HepG2 (cell line): Measurements from ENCODE around the gene GPR143. TPM values are rescaled to one million over a fixed set of nuclear protein-coding genes. Genes with fewer than 3 reads are reported as not detected.

Experiments used
- ATAC-seq: fragments of 200-7000 bp; cut with Tn5 transposase; 3 replicates; pipeline ENCODE4 v1.9.1; 2020; ENCODE audit warnings: mild to moderate bottlenecking, moderate library complexity
- BruUV-seq: library from RNA; stranded (reverse); fragments of 400-500 nt; replicated peaks from 2 replicates; lab custom pipeline; 2021; lab: Mats Ljungman, UMichigan
- CTCF ChIA-PET: fragments of 300-600 bp; formaldehyde crosslinking; extraction: SDS; loops from one replicate; lab custom pipeline; 2021; ENCODE audit warnings: low total read pairs, inconsistent platforms, low intra/inter-chr PET ratio; lab: Yijun Ruan, JAX
- POLR2A ChIA-PET: fragments of 350-600 bp; sonication (Branson Sonifier 250); formaldehyde crosslinking; loops from one replicate; lab custom pipeline; 2020; ENCODE audit warnings: antibody characterized with exemption, inconsistent platforms; lab: Yijun Ruan, JAX
- DNase-seq: peaks from one replicate; pipeline ENCODE4 v3.0.0-alpha.2; 2015; ENCODE audit warnings: low spot score
- FAIRE-seq: peaks from 3 replicates; lab custom pipeline; 2011; peaks lifted over from hg19 to GRCh38; lab: Jason Lieb, UNC
- H2AFZ ChIP-seq: one replicate; pipeline ENCODE4 v1.6.1; 2011; ENCODE audit warnings: low read length, inconsistent platforms
- H3K27ac ChIP-seq: fragments of 300-600 bp; 3 replicates; pipeline ENCODE4 v1.8.0; 2011; ENCODE audit warnings: mixed run types, mild to moderate bottlenecking, mixed read lengths, low read length, inconsistent platforms; ENCODE audit not compliant: insufficient read depth; ENCODE audit errors: extremely low read length
- H3K27me3 ChIP-seq, 2 experiments: fragments of 200-600 bp in 1 of 2; 2 replicates in 1 of 2; 3 replicates in 1 of 2; pipeline versions ENCODE4 v1.6.0 to v1.8.0; 2011; ENCODE audit warnings: low read length in 2 of 2, mild to moderate bottlenecking in 2 of 2, moderate library complexity in 2 of 2, inconsistent platforms in 1 of 2; ENCODE audit not compliant: insufficient read depth in 2 of 2, control insufficient read depth in 1 of 2
- H3K36me3 ChIP-seq, 2 experiments: fragments of 200-600 bp in 1 of 2; replicated peaks in 1 of 2; 2 replicates in 1 of 2; 3 replicates in 1 of 2; pipeline versions ENCODE4 v1.5.1 to v1.8.0; 2011; ENCODE audit warnings: low read length in 2 of 2, inconsistent platforms in 1 of 2; ENCODE audit not compliant: insufficient read depth in 2 of 2, control insufficient read depth in 1 of 2
- H3K4me1 ChIP-seq: 2 replicates; pipeline ENCODE4 v1.5.1; 2012; ENCODE audit warnings: low read length, inconsistent platforms; ENCODE audit not compliant: insufficient read depth
- H3K4me2 ChIP-seq: 2 replicates; pipeline ENCODE4 v1.6.0; 2011; ENCODE audit warnings: low read depth, low read length, inconsistent platforms
- H3K4me3 ChIP-seq, 3 experiments: fragments of 200-600 bp in 1 of 3; sonication (generic), shearing (Covaris generic) in 1 of 3; replicated peaks in 1 of 3; 2 replicates each; pipeline ENCODE4 v1.5.1; 2011 to 2016; ENCODE audit warnings: low read length in 3 of 3, inconsistent platforms in 2 of 3, low read depth in 2 of 3, mild to moderate bottlenecking in 2 of 3, control low read depth in 1 of 3, mixed read lengths in 1 of 3; ENCODE audit not compliant: insufficient read depth in 1 of 3
- H3K79me2 ChIP-seq: one replicate; pipeline ENCODE4 v1.6.1; 2011; ENCODE audit warnings: low read length, inconsistent platforms; ENCODE audit not compliant: insufficient read depth
- H3K9ac ChIP-seq: 2 replicates; pipeline ENCODE4 v1.6.0; 2011; ENCODE audit warnings: mild to moderate bottlenecking, low read depth, low read length, inconsistent platforms; ENCODE audit not compliant: insufficient read depth
- H3K9me3 ChIP-seq: 2 replicates; pipeline ENCODE4 v1.5.1; 2012; ENCODE audit warnings: mild to moderate bottlenecking, low read length
- H4K20me1 ChIP-seq: 2 replicates; pipeline ENCODE4 v1.6.0; 2011; ENCODE audit warnings: inconsistent platforms, mild to moderate bottlenecking, low read length, moderate library complexity; ENCODE audit not compliant: insufficient read depth
- CHCHD3 ChIP-seq: sonication (generic); formaldehyde crosslinking; IDR thresholded peaks from 2 replicates; pipeline ENCODE4 v1.8.0; 2022; ENCODE audit warnings: mild to moderate bottlenecking, missing genetic modification reagents, moderate library complexity
- CREM ChIP-seq, 2 experiments: sonication (generic) in 1 of 2; formaldehyde crosslinking in 1 of 2; IDR thresholded peaks; 2 replicates each; pipeline versions ENCODE4 v1.4.0 to v1.6.1; 2016 to 2020; ENCODE audit warnings: antibody characterized with exemption in 1 of 2, mild to moderate bottlenecking in 1 of 2, missing genetic modification reagents in 1 of 2
- ISX ChIP-seq: sonication (generic); formaldehyde crosslinking; conservative IDR thresholded peaks from 2 replicates; pipeline ENCODE4 v1.5.0; 2020; ENCODE audit warnings: missing genetic modification reagents
- NFE2L1 ChIP-seq: sonication (generic); formaldehyde crosslinking; IDR thresholded peaks from 2 replicates; pipeline ENCODE4 v1.4.0; 2020; ENCODE audit warnings: missing genetic modification reagents, mild to moderate bottlenecking, borderline replicate concordance
- WGBS: methylation state at CpG from one replicate; pipeline ENCODE4 v1.1.6; 2017; ENCODE audit warnings: low lambda C conversion rate; 5-methylcytosine and 5-hydroxymethylcytosine counted together
- in situ Hi-C: cut with HindIII; loops from 2 replicates; pipeline ENCODE4 v1.10.0; 2017; ENCODE audit warnings: low pct_unique_long_range_greater_than_20kb; ENCODE audit not compliant: extremely low pct_ligation_motif_present
- intact Hi-C: fragments of 100-400 bp; cut with micrococcal nuclease; formaldehyde crosslinking; loops from one replicate; pipeline ENCODE4 v1.10.0; 2022; ENCODE audit not compliant: unreplicated experiment
- polyA plus RNA-seq, 8 experiments: library from polyadenylated mRNA; depleted of rRNA in 3 of 8; stranded (reverse) in 7 of 8; unstranded in 1 of 8; fragments of >200 nt; fragmentation: Illumina TruSeq in 4 of 8; extraction: Trizol in 4 of 8; gene quantifications; 2 replicates each; pipeline versions ENCODE4 v1.2.1 to v1.2.3, GENCODE V29; 2011 to 2016; ENCODE audit warnings: low read depth in 4 of 8, missing spikeins in 1 of 8, mixed read lengths in 1 of 8; ENCODE audit not compliant: insufficient read depth in 1 of 8
- total RNA-seq, 5 experiments: library from RNA; depleted of rRNA; stranded (reverse); fragments of >200 nt; fragmentation: Illumina TruSeq; extraction: Trizol; gene quantifications; 2 replicates each; pipeline ENCODE4 v1.2.3, GENCODE V29; 2016; ENCODE audit warnings: low read depth in 1 of 5
- TF ChIP-seq, protein P1 (sequence below): sonication (generic); formaldehyde crosslinking; IDR thresholded peaks from 2 replicates; pipeline ENCODE4 v1.5.0; 2020; ENCODE audit warnings: mild to moderate bottlenecking, missing genetic modification reagents, borderline replicate concordance
- TF ChIP-seq, protein P2 (sequence below): sonication (generic); formaldehyde crosslinking; conservative IDR thresholded peaks from 2 replicates; pipeline ENCODE4 v1.4.0; 2020; ENCODE audit warnings: mild to moderate bottlenecking, missing genetic modification reagents, moderate library complexity
- TF ChIP-seq, protein P3 (sequence below): sonication (generic); formaldehyde crosslinking; IDR thresholded peaks from 2 replicates; pipeline ENCODE4 v1.5.0; 2020; ENCODE audit warnings: missing genetic modification reagents

The GPR143 gene
- total and polyA plus RNA-seq, 2 of the 13 experiments (the other 11 are each of a cell fraction or from before 2014, with no cell fraction given): 0.30 to 0.89 TPM

DNA sequence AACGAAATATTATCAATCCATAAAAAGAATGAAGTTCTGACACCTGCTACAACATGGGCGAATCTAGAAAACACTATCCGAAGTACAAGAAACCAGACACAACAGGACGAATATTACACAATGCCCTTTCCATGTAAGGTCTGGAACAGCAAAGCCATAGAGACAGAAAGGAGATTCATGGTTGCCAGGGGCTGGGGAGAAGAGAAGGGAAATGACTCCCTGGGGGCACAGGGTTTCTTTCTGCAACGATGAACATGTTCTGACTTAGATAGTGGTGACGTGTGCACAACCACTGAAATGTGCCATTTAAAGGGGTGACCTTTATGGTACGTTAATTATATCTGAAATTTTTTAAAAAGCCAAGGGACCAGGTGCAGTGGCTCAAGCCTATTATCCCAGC, 28.3 kb downstream of the GPR143 start:
- no peak overlapping the region for H3K27ac ChIP-seq
- 75% methylated on average over 7 of the region's 7 CpGs for WGBS
- no TSS peak for BruUV-seq
- DNase-seq: no peak
- no peaks in the 10 kb centered on the region for H4K20me1 ChIP-seq
- ChIA-PET POLR2A (no interaction called here), CTCF (no interaction called here)
- no peaks in the 10 kb centered on the region for H3K79me2 ChIP-seq
- H3K4me1 ChIP-seq: no peaks in the 10 kb centered on the region
- no peaks in the 10 kb centered on the region for H3K27me3 ChIP-seq
- no peaks in the 10 kb centered on the region for H3K36me3 ChIP-seq
- H3K4me3 ChIP-seq: no peak overlapping the region
- H3K9ac ChIP-seq: no peak overlapping the region
- no peak overlapping the region for H3K4me2 ChIP-seq
- in situ Hi-C loops (no loop called here), intact Hi-C loops (no loop called here)
- no peaks in the 10 kb centered on the region for H3K9me3 ChIP-seq
- FAIRE-seq: no peak
- no peak for ATAC-seq
- no peak overlapping the region for H2AFZ ChIP-seq
- no peak for TF ChIP-seq CREM (IDR thresholded peaks at IDR 0.05)
- TF ChIP-seq CREM (CRISPR knock-in tag; IDR thresholded peaks at IDR 0.05): no peak
- TF ChIP-seq CHCHD3: no peak
- TF ChIP-seq ISX (CRISPR knock-in tag): no peak
- TF ChIP-seq, protein P1, sequence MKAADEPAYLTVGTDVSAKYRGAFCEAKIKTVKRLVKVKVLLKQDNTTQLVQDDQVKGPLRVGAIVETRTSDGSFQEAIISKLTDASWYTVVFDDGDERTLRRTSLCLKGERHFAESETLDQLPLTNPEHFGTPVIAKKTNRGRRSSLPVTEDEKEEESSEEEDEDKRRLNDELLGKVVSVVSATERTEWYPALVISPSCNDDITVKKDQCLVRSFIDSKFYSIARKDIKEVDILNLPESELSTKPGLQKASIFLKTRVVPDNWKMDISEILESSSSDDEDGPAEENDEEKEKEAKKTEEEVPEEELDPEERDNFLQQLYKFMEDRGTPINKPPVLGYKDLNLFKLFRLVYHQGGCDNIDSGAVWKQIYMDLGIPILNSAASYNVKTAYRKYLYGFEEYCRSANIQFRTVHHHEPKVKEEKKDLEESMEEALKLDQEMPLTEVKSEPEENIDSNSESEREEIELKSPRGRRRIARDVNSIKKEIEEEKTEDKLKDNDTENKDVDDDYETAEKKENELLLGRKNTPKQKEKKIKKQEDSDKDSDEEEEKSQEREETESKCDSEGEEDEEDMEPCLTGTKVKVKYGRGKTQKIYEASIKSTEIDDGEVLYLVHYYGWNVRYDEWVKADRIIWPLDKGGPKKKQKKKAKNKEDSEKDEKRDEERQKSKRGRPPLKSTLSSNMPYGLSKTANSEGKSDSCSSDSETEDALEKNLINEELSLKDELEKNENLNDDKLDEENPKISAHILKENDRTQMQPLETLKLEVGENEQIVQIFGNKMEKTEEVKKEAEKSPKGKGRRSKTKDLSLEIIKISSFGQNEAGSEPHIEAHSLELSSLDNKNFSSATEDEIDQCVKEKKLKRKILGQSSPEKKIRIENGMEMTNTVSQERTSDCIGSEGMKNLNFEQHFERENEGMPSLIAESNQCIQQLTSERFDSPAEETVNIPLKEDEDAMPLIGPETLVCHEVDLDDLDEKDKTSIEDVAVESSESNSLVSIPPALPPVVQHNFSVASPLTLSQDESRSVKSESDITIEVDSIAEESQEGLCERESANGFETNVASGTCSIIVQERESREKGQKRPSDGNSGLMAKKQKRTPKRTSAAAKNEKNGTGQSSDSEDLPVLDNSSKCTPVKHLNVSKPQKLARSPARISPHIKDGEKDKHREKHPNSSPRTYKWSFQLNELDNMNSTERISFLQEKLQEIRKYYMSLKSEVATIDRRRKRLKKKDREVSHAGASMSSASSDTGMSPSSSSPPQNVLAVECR (CRISPR knock-in tag): no peak
- TF ChIP-seq, protein P2, sequence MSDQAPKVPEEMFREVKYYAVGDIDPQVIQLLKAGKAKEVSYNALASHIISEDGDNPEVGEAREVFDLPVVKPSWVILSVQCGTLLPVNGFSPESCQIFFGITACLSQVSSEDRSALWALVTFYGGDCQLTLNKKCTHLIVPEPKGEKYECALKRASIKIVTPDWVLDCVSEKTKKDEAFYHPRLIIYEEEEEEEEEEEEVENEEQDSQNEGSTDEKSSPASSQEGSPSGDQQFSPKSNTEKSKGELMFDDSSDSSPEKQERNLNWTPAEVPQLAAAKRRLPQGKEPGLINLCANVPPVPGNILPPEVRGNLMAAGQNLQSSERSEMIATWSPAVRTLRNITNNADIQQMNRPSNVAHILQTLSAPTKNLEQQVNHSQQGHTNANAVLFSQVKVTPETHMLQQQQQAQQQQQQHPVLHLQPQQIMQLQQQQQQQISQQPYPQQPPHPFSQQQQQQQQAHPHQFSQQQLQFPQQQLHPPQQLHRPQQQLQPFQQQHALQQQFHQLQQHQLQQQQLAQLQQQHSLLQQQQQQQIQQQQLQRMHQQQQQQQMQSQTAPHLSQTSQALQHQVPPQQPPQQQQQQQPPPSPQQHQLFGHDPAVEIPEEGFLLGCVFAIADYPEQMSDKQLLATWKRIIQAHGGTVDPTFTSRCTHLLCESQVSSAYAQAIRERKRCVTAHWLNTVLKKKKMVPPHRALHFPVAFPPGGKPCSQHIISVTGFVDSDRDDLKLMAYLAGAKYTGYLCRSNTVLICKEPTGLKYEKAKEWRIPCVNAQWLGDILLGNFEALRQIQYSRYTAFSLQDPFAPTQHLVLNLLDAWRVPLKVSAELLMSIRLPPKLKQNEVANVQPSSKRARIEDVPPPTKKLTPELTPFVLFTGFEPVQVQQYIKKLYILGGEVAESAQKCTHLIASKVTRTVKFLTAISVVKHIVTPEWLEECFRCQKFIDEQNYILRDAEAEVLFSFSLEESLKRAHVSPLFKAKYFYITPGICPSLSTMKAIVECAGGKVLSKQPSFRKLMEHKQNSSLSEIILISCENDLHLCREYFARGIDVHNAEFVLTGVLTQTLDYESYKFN: no peak
- TF ChIP-seq, protein P3, sequence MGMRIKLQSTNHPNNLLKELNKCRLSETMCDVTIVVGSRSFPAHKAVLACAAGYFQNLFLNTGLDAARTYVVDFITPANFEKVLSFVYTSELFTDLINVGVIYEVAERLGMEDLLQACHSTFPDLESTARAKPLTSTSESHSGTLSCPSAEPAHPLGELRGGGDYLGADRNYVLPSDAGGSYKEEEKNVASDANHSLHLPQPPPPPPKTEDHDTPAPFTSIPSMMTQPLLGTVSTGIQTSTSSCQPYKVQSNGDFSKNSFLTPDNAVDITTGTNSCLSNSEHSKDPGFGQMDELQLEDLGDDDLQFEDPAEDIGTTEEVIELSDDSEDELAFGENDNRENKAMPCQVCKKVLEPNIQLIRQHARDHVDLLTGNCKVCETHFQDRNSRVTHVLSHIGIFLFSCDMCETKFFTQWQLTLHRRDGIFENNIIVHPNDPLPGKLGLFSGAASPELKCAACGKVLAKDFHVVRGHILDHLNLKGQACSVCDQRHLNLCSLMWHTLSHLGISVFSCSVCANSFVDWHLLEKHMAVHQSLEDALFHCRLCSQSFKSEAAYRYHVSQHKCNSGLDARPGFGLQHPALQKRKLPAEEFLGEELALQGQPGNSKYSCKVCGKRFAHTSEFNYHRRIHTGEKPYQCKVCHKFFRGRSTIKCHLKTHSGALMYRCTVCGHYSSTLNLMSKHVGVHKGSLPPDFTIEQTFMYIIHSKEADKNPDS (CRISPR knock-in tag): no peak
- TF ChIP-seq NFE2L1: no peak
